Erythroblast (primary cell): ENCODE results near the gene CLCN5.

ENCODE experiments used
- GATA1 ChIP-seq: IDR thresholded peaks from 2 replicates; pipeline ENCODE4 v1.6.1; 2011; ENCODE audit warnings: low read depth, mild to moderate bottlenecking, control low read depth, low read length, moderate library complexity
- POLR2A ChIP-seq: IDR thresholded peaks from 2 replicates; pipeline ENCODE4 v1.6.1; 2011; ENCODE audit warnings: mild to moderate bottlenecking, low read length

GRCh38 chrX:49876750-49877149, 45.6 kb upstream of the CLCN5 start:
- TF ChIP-seq POLR2A (no peak), GATA1 (no peak)
